HG03045 (cell line): ENCODE data around the gene MCRIP1.

Experiments used
- ATAC-seq: cut with Tn5 transposase; IDR thresholded peaks from one replicate; pipeline ENCODE4 v1.9.1; 2021; ENCODE audit warnings: mild to moderate bottlenecking, moderate library complexity; ENCODE audit not compliant: unreplicated experiment

MCRIP1 gene

GRCh38 chr17:81822996-81823819, 9.9 kb downstream of the MCRIP1 start:
- no peak for ATAC-seq

GRCh38 chr17:81822312-81822637, 10.8 kb downstream of the MCRIP1 start:
- ATAC-seq: no peak

- no peak for ATAC-seq
Observed at GRCh38 chr17:81821603-81822311, 11.3 kb downstream of the MCRIP1 start.

- ATAC-seq: no peak
Observed at GRCh38 chr17:81821147-81821546, 11.9 kb downstream of the MCRIP1 start.

GRCh38 chr17:81819708-81820107, 13.4 kb downstream of the MCRIP1 start:
- no peak for ATAC-seq

- no peak for ATAC-seq
Observed at GRCh38 chr17:81817758-81818147, 15.3 kb downstream of the MCRIP1 start.

- ATAC-seq: no peak
Observed at GRCh38 chr17:81815646-81815986, 17.5 kb downstream of the MCRIP1 start.

- ATAC-seq: no peak
Observed at GRCh38 chr17:81814748-81815645, 18.1 kb downstream of the MCRIP1 start.

GRCh38 chr17:81813861-81814683, 19.0 kb downstream of the MCRIP1 start:
- ATAC-seq: no peak

- ATAC-seq: no peak
Observed at GRCh38 chr17:81813371-81813684, 19.8 kb downstream of the MCRIP1 start.

- no peak for ATAC-seq
Observed at GRCh38 chr17:81812571-81813370, 20.3 kb downstream of the MCRIP1 start.

- ATAC-seq: no peak
Observed at GRCh38 chr17:81811705-81812570, 21.2 kb downstream of the MCRIP1 start.

GRCh38 chr17:81810892-81811704, 22.0 kb downstream of the MCRIP1 start:
- no peak for ATAC-seq

GRCh38 chr17:81810476-81810875, 22.6 kb downstream of the MCRIP1 start:
- no peak for ATAC-seq

GRCh38 chr17:81809556-81809998, 23.5 kb downstream of the MCRIP1 start:
- no peak for ATAC-seq

- no peak for ATAC-seq
Observed at GRCh38 chr17:81808778-81809555, 24.1 kb downstream of the MCRIP1 start.

GRCh38 chr17:81807839-81808238, 25.3 kb downstream of the MCRIP1 start:
- no peak for ATAC-seq
